HG03280 (cell line): Measurements from ENCODE around the gene SRPK3.
"Not testable (repeated sequence)": the region's sequence is repeated elsewhere in the genome, so short reads cannot be mapped to it uniquely, and the experiment has no call there.

Experiments used
- ATAC-seq: cut with Tn5 transposase; IDR thresholded peaks from one replicate; pipeline ENCODE4 v1.9.1; 2021; ENCODE audit warnings: mild to moderate bottlenecking, moderate library complexity; ENCODE audit not compliant: unreplicated experiment

The SRPK3 gene

DNA sequence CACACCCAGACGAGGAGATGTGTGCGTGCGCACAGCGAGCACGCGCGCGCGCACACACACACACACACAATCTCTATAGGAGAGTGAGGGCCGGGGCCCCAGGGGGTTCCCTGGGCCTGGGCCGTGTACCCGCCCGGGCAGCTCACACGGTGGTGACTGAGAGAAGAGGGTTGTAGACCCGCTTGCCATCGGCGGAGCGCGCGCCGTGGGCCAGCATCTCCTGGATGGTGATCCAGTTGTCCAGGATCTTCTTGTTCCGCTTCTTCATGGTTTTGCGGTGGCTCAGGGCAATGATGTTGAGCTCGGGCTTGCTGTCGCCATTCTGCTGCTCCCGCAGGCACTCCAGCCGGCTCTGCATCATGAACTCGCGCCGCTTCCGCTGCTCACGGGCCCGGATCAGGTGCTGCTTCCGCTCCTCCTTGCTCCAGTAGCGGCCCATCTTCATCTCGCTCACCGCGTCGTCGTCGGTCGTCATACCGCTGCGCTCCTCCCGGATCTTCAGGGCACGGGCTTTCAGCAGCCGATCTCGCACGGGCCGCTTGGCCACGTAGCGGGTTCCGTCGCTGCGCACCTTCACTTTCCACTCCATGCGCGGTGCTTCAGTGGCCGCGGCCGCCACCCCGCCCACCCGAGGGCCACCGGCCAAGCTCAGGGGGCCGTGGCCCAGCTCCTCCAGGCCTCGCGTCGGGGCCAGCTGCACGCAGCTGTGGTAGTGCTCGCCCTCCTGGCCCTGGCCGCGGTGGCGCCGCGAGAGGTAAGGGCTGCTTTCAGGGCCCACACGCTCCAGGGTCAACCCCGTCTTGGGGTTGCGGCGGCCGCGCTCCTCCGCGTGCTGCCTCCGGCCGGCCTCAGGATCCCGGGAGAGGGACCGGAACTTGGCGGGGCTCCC, 22.6 kb downstream of the SRPK3 start:
- no peak for ATAC-seq

DNA sequence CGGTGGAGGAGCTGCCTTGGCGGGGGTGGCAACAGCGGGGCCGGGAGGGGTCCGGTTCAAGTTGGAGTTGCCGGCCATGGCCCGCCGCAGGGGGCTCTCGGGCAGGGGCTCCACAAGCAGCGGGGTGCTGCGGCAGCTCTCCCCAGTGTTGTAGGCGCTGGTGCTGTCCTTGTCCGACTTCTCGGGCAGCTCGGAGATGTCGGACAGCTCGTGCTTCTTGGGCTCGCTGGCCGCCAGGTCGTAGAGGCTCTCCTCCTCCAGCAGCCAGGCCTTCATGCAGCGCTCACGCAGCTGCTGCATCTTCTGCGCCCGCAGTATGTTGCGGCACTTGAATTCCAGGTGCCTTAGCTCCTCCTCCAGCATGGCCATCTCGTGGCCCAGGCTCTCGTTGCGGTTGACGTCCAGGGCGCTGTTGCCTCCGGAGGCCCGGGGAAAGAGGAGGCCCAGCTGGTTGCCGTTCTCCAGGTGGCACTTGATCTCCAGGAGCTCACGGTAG, 23.3 kb downstream of the SRPK3 start:
- ATAC-seq, result no peak

GRCh38 chrX:153804621-153805020, 23.8 kb downstream of the SRPK3 start:
- ATAC-seq, result no peak

DNA sequence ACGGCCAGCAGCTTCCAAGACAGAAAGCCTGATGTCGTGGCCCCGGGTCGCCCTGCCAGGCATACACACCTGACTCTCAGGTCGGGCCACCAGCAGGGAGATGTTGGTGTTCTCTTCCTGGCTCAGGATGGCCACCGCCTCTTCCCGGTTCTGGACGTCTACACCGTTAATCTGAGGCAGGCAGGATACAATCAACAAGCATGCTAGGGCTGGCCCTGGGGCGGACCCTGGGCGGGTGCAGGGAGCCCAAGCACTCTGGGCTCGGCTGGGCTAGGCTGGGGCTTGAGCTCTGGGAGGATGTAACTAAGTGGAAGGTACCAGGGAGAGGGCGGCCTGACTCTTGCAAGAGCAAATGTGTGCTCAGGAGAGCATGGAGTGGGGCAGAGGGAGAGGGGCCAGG, 24.6 kb downstream of the SRPK3 start:
- no peak for ATAC-seq

GRCh38 chrX:153806999-153807575, 26.2 kb downstream of the SRPK3 start:
- ATAC-seq, result no peak

GRCh38 chrX:153807976-153808375, 27.1 kb downstream of the SRPK3 start:
- no peak for ATAC-seq

DNA sequence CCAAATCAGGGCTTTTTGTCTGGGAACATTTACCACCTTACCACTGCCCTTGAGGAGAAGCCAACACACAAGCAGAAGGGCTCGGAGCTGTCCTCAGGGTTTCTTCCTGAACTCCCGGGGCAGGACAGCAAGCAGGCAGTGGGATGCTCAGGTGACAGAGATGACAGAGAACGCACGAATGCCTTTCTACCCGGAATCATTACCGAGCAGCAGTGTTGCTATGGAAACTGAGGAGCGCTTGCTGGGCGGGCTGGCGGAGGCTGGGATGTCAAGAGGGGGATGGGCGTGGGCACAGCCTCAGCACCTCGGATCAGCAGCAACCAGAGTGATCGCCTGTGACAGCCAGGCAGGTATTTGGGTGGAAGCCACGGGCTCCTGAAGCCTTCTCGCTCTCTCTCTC, 31.4 kb downstream of the SRPK3 start:
- ATAC-seq, result no peak

DNA sequence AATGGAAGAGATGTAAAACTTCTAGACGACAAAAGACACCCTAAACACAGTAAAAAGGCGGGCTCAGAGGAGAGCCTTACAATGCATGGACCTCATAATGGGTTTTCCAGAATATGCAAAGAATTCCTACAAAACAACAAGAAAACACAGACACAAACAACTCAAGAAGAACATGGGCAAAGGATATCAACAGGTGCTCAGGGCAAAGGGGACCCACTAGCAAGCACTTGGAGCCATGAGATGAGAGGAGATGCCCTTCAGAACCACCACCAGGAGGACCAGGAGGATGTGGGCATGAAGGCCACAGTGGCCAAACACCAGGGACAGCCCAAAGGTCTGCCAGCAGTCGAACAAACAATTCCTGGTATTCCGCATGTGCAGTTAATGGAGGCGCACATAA, 32.3 kb downstream of the SRPK3 start:
- ATAC-seq, result no peak

DNA sequence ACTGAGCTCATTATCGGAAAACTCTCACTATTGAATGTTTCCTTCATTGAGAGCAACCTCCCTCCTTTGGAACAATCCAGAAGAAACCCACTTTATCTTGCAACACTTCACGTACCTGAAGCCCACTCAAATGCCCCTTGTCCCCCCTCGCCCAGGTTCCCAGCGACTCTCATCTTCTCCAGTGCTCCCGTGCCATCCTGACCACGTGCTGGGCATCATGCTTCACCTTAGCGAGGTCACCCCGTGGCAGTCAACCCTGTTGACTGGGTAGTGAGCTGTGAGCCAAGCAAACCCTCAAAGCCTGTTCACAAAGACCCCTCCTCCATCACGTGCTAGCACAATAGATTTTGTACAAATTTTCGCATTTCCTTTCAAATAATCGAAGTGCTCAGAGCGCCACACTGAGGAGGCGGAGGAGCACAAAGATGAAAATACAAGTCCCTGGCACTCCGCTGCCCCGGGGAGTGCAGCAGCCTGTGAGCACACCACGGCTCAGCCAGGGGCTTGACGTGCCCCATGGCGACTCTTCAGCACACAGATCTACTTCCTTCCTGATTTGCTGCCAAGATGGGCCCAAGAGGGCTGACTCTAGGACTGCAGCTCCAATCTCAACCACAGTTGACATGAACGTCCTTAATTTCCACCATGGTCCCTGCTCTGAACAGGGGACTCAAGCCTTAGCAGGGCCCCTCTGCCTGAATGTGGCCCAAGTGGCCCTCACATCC, 33.9 kb downstream of the SRPK3 start:
- ATAC-seq, result no peak

- no peak for ATAC-seq
These were observed 36.2 kb downstream of the SRPK3 start for GRCh38 chrX:153816831-153817690.

DNA sequence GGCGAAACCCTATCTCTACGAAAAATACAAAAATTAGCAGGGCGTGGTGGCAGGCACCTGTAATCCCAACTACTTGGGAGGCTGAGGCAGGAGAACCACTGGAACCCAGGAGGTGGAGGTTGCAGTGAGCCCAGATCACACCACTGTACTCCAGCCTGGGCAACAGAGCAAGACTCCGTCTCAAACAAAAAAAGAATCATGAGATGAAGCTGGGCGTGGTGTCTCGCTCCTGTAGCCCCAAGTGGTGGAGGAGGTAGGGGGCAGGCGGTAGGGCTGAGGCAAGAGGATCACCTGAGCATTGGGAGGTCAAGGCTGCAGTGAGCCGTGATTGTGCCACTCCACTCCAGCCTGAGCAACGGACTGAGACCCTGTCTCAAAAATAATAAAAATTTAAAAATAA, 37.2 kb downstream of the SRPK3 start:
- ATAC-seq, result not testable (repeated sequence)

DNA sequence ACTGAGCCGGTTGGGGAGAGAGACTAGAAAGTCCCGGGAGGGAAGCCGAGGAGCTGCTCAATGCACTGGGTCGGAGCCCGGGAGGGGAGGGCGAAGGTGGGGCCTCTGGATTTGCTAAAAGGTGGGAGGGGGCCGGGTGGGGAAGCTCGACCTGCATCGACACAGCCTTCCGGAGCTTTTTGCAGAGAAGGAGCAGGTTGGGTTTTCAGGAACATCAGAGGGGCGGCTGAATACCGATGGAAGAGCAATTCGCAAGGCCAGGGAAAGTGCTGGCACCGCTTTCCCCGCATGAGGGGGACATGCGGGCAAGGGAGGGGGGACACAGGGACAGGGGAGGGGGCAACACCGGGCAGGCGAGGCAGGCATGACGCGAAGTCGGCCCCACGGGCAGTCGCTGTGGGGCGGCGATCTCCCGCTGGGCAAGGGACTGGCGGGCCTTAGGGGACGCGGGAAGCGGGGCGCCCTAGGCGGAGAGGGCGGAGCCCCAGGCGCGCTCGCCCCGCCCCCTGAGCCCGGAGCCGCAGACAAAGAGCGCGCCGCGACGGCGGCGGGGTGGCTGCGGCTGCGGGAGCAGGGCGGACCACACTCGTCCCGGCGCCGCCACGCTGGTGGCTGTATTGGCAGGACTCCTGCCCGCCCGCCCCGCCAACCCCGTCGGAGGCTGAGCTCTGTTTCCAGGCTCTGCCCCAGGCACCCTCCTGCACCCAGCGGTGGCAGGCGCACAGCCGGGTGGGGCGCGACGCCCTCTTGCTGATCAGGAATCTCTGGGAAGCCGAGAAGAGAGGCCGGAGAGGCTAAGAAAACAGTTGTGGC, 37.9 kb downstream of the SRPK3 start:
- ATAC-seq, result no peak

DNA sequence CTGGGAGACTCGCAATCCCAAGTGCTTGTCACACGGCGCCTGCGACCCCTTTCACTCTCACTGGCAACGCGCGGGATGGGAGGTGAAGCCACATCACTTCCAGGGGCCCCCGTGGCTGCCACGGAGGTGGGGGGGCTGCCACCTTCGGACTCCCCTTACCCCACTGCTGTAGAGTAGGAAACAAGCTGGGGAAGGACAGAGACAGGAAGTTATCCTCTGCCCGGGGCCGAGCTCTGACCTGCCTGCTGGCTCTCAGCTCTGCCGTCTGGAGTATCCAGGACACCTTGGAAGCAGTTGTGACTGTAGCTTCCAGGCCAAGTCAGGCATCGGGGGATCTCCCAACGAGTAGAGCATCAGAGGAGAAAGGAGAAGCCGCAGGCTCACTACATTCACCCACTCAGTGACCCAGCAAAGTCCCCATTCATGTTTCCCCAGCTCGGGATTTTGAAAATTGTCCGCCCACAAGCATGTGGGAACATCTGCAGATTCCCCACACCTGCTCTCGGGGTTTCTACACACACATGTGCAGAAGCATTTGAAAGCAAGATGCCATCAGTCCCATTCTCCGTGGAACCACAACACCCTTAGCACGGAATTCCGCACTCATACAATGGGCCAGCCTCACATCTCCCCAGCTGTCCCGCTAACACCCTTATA, 38.7 kb downstream of the SRPK3 start:
- no peak for ATAC-seq

GRCh38 chrX:153820601-153821000, 39.8 kb downstream of the SRPK3 start:
- ATAC-seq, result no peak

DNA sequence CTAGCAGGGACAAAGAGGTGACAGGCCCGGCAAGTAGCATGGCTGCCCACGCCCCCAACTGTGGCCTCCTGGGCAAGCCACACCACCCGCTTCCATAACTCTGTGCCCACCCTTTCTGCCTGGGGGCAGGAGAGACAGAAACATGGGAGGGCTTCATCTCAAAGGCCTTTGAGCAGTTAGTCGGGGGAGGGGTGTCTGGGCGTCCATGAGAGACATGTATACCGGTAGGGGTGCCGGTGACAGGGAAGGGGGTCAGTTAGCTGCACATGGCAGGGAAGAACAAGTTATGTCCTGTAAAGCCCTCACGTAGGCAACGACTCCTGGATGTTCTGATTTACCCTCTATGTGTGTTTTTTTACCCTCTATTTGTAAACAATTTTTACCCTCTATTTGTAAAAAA, 40.2 kb downstream of the SRPK3 start:
- no peak for ATAC-seq

DNA sequence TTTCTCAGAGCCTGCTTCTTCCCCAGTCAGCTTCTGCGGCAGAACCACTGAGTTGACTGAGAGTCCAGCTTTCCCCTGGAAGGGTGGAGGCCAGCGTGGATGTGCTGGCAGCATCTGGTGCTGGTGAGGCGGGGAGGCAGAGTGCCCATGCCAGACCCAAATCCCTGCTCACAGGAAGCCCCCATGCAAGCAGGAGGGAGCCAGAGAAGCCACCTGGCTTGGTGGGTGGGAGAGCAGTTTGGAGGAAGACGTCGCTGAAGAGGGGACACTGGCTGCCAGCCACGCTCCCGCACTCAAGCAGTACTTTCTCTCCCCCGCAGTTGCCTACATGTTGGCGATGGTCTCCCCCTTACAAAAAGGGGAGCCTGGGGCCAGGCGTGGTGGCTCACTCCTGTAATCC, 43.5 kb downstream of the SRPK3 start:
- no peak for ATAC-seq

DNA sequence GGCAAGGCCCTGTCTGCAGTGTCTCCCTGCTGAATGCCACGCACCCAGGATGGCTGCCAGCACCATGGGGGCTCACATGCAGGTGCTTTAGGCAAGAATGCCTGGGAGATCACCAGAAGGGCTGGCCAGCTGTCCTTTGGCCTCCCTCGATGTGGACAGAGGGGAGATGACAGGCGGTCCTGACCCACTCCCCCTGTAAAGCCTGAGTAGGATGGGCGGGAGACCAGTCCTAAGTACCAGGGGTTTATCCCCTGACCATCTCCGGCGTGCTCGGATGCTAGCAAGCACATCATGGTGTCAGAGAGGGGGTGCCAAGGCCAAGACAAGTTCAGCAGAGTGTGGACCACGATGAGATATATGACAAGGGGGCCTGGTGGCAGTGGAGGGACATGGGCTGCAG, 44.2 kb downstream of the SRPK3 start:
- ATAC-seq, result no peak

- ATAC-seq, result no peak
These were observed 46.2 kb downstream of the SRPK3 start for GRCh38 chrX:153827016-153827415.

GRCh38 chrX:153827903-153828302, 47.1 kb downstream of the SRPK3 start:
- no peak for ATAC-seq
